H1 (cell line): ENCODE measurements around the gene KCTD16. TPM values are rescaled to one million over a fixed set of nuclear protein-coding genes. Genes with fewer than 3 reads are reported as not detected.

Source experiments
- CTCF ChIA-PET: fragments of 300-600 bp; sonication (Branson Sonifier 250); formaldehyde crosslinking; loops from one replicate; lab custom pipeline; 2021; ENCODE audit not compliant: partially characterized antibody; lab: Charles Lee
- POLR2A ChIA-PET: fragments of 300-600 bp; sonication (Branson Sonifier 250); formaldehyde crosslinking; loops from one replicate; lab custom pipeline; 2021; ENCODE audit warnings: inconsistent platforms; ENCODE audit not compliant: partially characterized antibody; lab: Charles Lee
- DNase-seq, 2 experiments: peaks; one replicate each; pipeline versions ENCODE4 v3.0.0 to v3.0.0-alpha.2; 2010 to 2022; ENCODE audit warnings: low spot score in 2 of 2, low read depth in 1 of 2, mixed read lengths in 1 of 2
- FAIRE-seq: peaks from 2 replicates; lab custom pipeline; 2011; peaks lifted over from hg19 to GRCh38; lab: Jason Lieb, UNC
- H2AFZ ChIP-seq: 2 replicates; pipeline ENCODE4 v1.8.1; 2012; ENCODE audit warnings: low read length, inconsistent platforms
- H2AK5ac ChIP-seq: 2 replicates; pipeline ENCODE4 v1.6.1; 2013; ENCODE audit warnings: low read depth, low read length
- H2BK120ac ChIP-seq: replicated peaks from 2 replicates; pipeline ENCODE3; 2013; ENCODE audit warnings: low read depth, low read length, inconsistent platforms
- H2BK12ac ChIP-seq: 2 replicates; pipeline ENCODE4 v1.6.1; 2013; ENCODE audit warnings: low read depth, low read length
- H2BK15ac ChIP-seq: 2 replicates; pipeline ENCODE4 v1.6.1; 2013; ENCODE audit warnings: low read length
- H2BK20ac ChIP-seq: 2 replicates; pipeline ENCODE4 v1.6.1; 2013; ENCODE audit warnings: low read length
- H2BK5ac ChIP-seq: 2 replicates; pipeline ENCODE4 v1.6.1; 2013; ENCODE audit warnings: low read depth, low read length
- H3K14ac ChIP-seq: 2 replicates; pipeline ENCODE4 v1.6.1; 2013; ENCODE audit warnings: inconsistent platforms; ENCODE audit not compliant: insufficient read length
- H3K18ac ChIP-seq: 2 replicates; pipeline ENCODE4 v1.6.1; 2013; ENCODE audit warnings: low read length; ENCODE audit errors: extremely low read depth
- H3K23ac ChIP-seq: 2 replicates; pipeline ENCODE4 v1.6.1; 2013; ENCODE audit warnings: inconsistent platforms; ENCODE audit not compliant: insufficient read length
- H3K23me2 ChIP-seq: 2 replicates; pipeline ENCODE4 v1.6.1; 2013; ENCODE audit warnings: low read depth, low read length
- H3K27ac ChIP-seq: 2 replicates; pipeline ENCODE4 v1.6.1; 2011; ENCODE audit warnings: low read depth, low read length, inconsistent platforms
- H3K27me3 ChIP-seq, 4 experiments: replicated peaks in 1 of 4; 1 replicate in 1 of 4; 2 replicates in 3 of 4; pipeline versions ENCODE4 v1.6.1 to v1.8.1; 2011 to 2013; ENCODE audit warnings: low read length in 3 of 4, mild to moderate bottlenecking in 3 of 4, inconsistent platforms in 2 of 4, mixed read lengths in 2 of 4, moderate library complexity in 1 of 4; ENCODE audit not compliant: control insufficient read depth in 3 of 4, insufficient read depth in 3 of 4; ENCODE audit errors: extremely low read depth in 1 of 4
- H3K36me3 ChIP-seq, 4 experiments: 2 replicates each; pipeline versions ENCODE4 v1.6.1 to v1.8.1; 2011 to 2013; ENCODE audit warnings: mild to moderate bottlenecking in 4 of 4, low read length in 3 of 4, moderate library complexity in 2 of 4, control low read depth in 1 of 4, inconsistent platforms in 1 of 4; ENCODE audit not compliant: insufficient read depth in 4 of 4, control insufficient read depth in 2 of 4
- H3K4ac ChIP-seq: replicated peaks from 2 replicates; pipeline ENCODE3; 2013; ENCODE audit warnings: low read length, low read depth, mixed read lengths, inconsistent platforms; ENCODE audit not compliant: insufficient read length
- H3K4me1 ChIP-seq, 4 experiments: replicated peaks in 1 of 4; 1 replicate in 1 of 4; 2 replicates in 3 of 4; pipeline versions ENCODE4 v1.6.1 to v1.8.1; 2011 to 2013; ENCODE audit warnings: low read length in 3 of 4, inconsistent platforms in 2 of 4, mixed read lengths in 1 of 4; ENCODE audit not compliant: insufficient read depth in 4 of 4, control insufficient read depth in 3 of 4
- H3K4me2 ChIP-seq, 2 experiments: 2 replicates each; pipeline versions ENCODE4 v1.6.1 to v1.8.1; 2011 to 2013; ENCODE audit warnings: low read depth in 2 of 2, low read length in 2 of 2, control low read depth in 1 of 2, inconsistent platforms in 1 of 2, mild to moderate bottlenecking in 1 of 2; ENCODE audit not compliant: insufficient read depth in 1 of 2
- H3K4me3 ChIP-seq, 4 experiments: fragments of 200-600, 300-600 bp in 1 of 4; sonication (generic), shearing (Covaris generic), sonication (Bioruptor Twin) in 1 of 4; 2 replicates each; pipeline versions ENCODE4 v1.5.1 to v1.8.1; 2011 to 2016; ENCODE audit warnings: low read length in 4 of 4, low read depth in 3 of 4, control low read depth in 2 of 4, inconsistent platforms in 2 of 4, mild to moderate bottlenecking in 2 of 4, mixed read lengths in 1 of 4, moderate library complexity in 1 of 4; ENCODE audit not compliant: insufficient read depth in 2 of 4; ENCODE audit errors: extremely low read depth in 1 of 4
- H3K56ac ChIP-seq: replicated peaks from 2 replicates; pipeline ENCODE3; 2013; ENCODE audit warnings: low read depth, mild to moderate bottlenecking, mixed read lengths, low read length, inconsistent platforms; ENCODE audit not compliant: insufficient read length
- H3K79me1 ChIP-seq: 2 replicates; pipeline ENCODE4 v1.6.1; 2013; ENCODE audit warnings: low read depth, low read length, control low read depth
- H3K79me2 ChIP-seq, 2 experiments: 2 replicates each; pipeline versions ENCODE4 v1.6.1 to v1.8.1; 2012 to 2013; ENCODE audit warnings: low read length in 2 of 2, mild to moderate bottlenecking in 2 of 2, inconsistent platforms in 1 of 2; ENCODE audit not compliant: insufficient read depth in 2 of 2, control insufficient read depth in 1 of 2
- H3K9ac ChIP-seq, 4 experiments: replicated peaks in 1 of 4; 1 replicate in 1 of 4; 2 replicates in 3 of 4; pipeline versions ENCODE4 v1.6.1 to v1.8.1; 2011 to 2013; ENCODE audit warnings: low read depth in 3 of 4, low read length in 3 of 4, control low read depth in 2 of 4, mild to moderate bottlenecking in 2 of 4, moderate library complexity in 2 of 4, inconsistent platforms in 1 of 4; ENCODE audit errors: extremely low read depth in 1 of 4
- H3K9me3 ChIP-seq, 2 experiments: 2 replicates each; pipeline versions ENCODE4 v1.6.1 to v1.8.1; 2012 to 2013; ENCODE audit warnings: mild to moderate bottlenecking in 2 of 2, moderate library complexity in 2 of 2, control low read depth in 1 of 2, inconsistent platforms in 1 of 2, low read depth in 1 of 2, low read length in 1 of 2, mixed read lengths in 1 of 2; ENCODE audit not compliant: insufficient read depth in 2 of 2
- H4K20me1 ChIP-seq, 2 experiments: replicated peaks in 1 of 2; 2 replicates each; pipeline versions ENCODE3 to v1.8.1; 2011 to 2013; ENCODE audit warnings: inconsistent platforms in 2 of 2, low read length in 2 of 2, mild to moderate bottlenecking in 1 of 2; ENCODE audit not compliant: insufficient read depth in 2 of 2, control insufficient read depth in 1 of 2
- H4K5ac ChIP-seq: 2 replicates; pipeline ENCODE4 v1.6.1; 2013; ENCODE audit warnings: low read length, low read depth, mixed read lengths, inconsistent platforms; ENCODE audit not compliant: insufficient read length
- H4K8ac ChIP-seq: 2 replicates; pipeline ENCODE4 v1.8.0; 2013; ENCODE audit warnings: mild to moderate bottlenecking, moderate library complexity, low read length, inconsistent platforms; ENCODE audit not compliant: insufficient read depth; ENCODE audit errors: extremely low read depth
- H4K91ac ChIP-seq: replicated peaks from 2 replicates; pipeline ENCODE3; 2013; ENCODE audit warnings: low read length, mixed read lengths, inconsistent platforms; ENCODE audit not compliant: insufficient read length
- BCL11A ChIP-seq, 2 experiments: IDR thresholded peaks; one replicate each; pipeline ENCODE4 v1.6.1; 2011; ENCODE audit warnings: low read depth in 2 of 2, low read length in 2 of 2, mild to moderate bottlenecking in 2 of 2
- CTBP2 ChIP-seq: IDR thresholded peaks from 2 replicates; pipeline ENCODE4 v1.7.0; 2011; ENCODE audit warnings: borderline replicate concordance, mild to moderate bottlenecking, moderate library complexity, mixed read lengths, low read length; ENCODE audit not compliant: insufficient read depth, insufficient read length
- FOSL1 ChIP-seq: IDR thresholded peaks from 2 replicates; pipeline ENCODE4 v1.6.1; 2011; ENCODE audit warnings: mild to moderate bottlenecking, low read depth, low read length, moderate library complexity; ENCODE audit not compliant: insufficient read depth
- GABPA ChIP-seq: IDR thresholded peaks from 2 replicates; pipeline ENCODE4 v1.6.1; 2011; ENCODE audit warnings: mild to moderate bottlenecking, low read length, moderate library complexity, borderline replicate concordance; ENCODE audit not compliant: insufficient read depth
- HDAC6 ChIP-seq: IDR thresholded peaks from one replicate; pipeline ENCODE4 v1.7.1; 2012; ENCODE audit warnings: low read depth, mild to moderate bottlenecking, inconsistent platforms, low read length, moderate library complexity
- KDM5A ChIP-seq: fragments of 200-600 bp; IDR thresholded peaks from 2 replicates; pipeline ENCODE4 v1.7.1; 2012; ENCODE audit warnings: mild to moderate bottlenecking, low read length, inconsistent platforms, mixed read lengths
- PHF8 ChIP-seq: fragments of 200-600 bp; sonication (generic); conservative IDR thresholded peaks from 2 replicates; pipeline ENCODE4 v1.7.1; 2012; ENCODE audit warnings: low read depth, mild to moderate bottlenecking, inconsistent platforms, low read length, moderate library complexity
- POLR2AphosphoS5 ChIP-seq: IDR thresholded peaks from 2 replicates; pipeline ENCODE4 v1.6.1; 2011; ENCODE audit warnings: low read depth, low read length
- RXRA ChIP-seq: IDR thresholded peaks from 2 replicates; pipeline ENCODE4 v1.6.1; 2011; ENCODE audit warnings: low read depth, mild to moderate bottlenecking, low read length, moderate library complexity; ENCODE audit not compliant: insufficient read depth
- WGBS, 2 experiments: shearing (Covaris generic) in 1 of 2; methylation state at CpG; one replicate each; pipeline versions ENCODE4 v1.1.6 to v1.1.7; 2013 to 2015; ENCODE audit warnings: low lambda C conversion rate in 2 of 2, mixed read lengths in 2 of 2, inconsistent platforms in 1 of 2, low coverage in 1 of 2, missing lambda C conversion rate in 1 of 2; ENCODE audit not compliant: insufficient replicate concordance in 2 of 2, insufficient coverage in 1 of 2, insufficient read length in 1 of 2; ENCODE audit errors: extremely low coverage in 1 of 2, missing lambda C conversion rate in 1 of 2; 5-methylcytosine and 5-hydroxymethylcytosine counted together
- polyA plus RNA-seq, 7 experiments: library from polyadenylated mRNA; depleted of rRNA in 3 of 7; stranded (reverse) in 5 of 7; unstranded in 2 of 7; fragments of >200 nt in 5 of 7; fragments of 200-250 nt in 2 of 7; gene quantifications; 1 replicate in 5 of 7; 2 replicates in 1 of 7; 4 replicates in 1 of 7; pipeline versions ENCODE4 v1.2.1 to v1.2.3, GENCODE V29; 2011 to 2013; ENCODE audit warnings: missing spikeins in 2 of 7, mixed read lengths in 2 of 7
- total RNA-seq: library from RNA; stranded (reverse); fragmentation: NEBNext Ultra II Directional; extraction: Animal tissue kit (Norgen Biotek cat#: 25700); gene quantifications from 2 replicates; pipeline ENCODE4 v1.2.1, GENCODE V29; 2021

The KCTD16 gene
- total and polyA plus RNA-seq, 2 of the 8 experiments (the other 6 are each of a cell fraction or from before 2014, with no cell fraction given): 0.03 to 0.24 TPM

DNA sequence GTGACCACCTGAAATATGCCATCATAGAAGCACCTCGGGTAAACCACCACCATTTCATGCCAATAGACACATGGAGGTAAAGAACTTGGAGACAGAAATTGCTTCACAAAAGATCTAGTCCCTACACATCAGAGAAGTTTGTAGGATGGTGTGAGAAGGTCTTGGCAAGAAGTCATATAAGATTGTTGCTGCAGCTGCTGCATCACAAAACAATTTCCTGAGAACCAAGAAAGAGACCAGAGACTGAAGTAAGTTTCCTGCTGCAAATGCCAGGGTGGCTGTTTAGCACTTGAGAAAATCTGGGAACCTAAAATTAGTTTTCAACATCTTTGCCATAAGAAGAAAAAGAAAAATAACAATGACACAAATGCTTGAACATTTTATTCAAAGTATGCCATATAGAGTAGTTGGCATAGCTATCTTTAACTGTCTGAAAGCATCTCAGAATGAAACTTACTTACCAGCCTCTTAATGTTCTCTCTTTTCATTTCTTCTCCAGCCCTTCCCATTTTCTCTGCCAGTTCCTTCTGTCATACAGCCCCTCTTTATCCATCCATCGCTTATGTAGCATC is 114.3 kb downstream of the KCTD16 start:
- H3K4me3 ChIP-seq: no peak overlapping the region
- no peak overlapping the region for H2BK5ac ChIP-seq
- no peak overlapping the region for H4K8ac ChIP-seq
- ChIA-PET POLR2A (no interaction called here), CTCF (no interaction called here)
- H3K23me2 ChIP-seq: no peaks in the 10 kb centered on the region
- no peaks in the 10 kb centered on the region for H4K20me1 ChIP-seq
- WGBS, 2 experiments: 85% methylated on average over 2 of the region's 2 CpGs; no CpG with 5 or more reads in 1 of the 2 experiments
- H2AK5ac ChIP-seq: no peak overlapping the region
- no peaks in the 10 kb centered on the region for H3K9me3 ChIP-seq
- 0 out of 2 replicates have a peak overlapping the region, but pooled peaks have one; percentile 6 for H2AFZ ChIP-seq
- no peak overlapping the region for H3K4ac ChIP-seq
- no peaks in the 10 kb centered on the region for H3K27me3 ChIP-seq
- no peak overlapping the region for H2BK120ac ChIP-seq
- no peak overlapping the region for H3K56ac ChIP-seq
- H3K18ac ChIP-seq: no peak overlapping the region
- H3K14ac ChIP-seq: no peak overlapping the region
- no peak overlapping the region for H2BK12ac ChIP-seq
- H2BK15ac ChIP-seq: no peak overlapping the region
- no peak overlapping the region for H3K9ac ChIP-seq
- H2BK20ac ChIP-seq: no peak overlapping the region
- peaks cover 0 to 3% (median 0%) of the 10 kb centered on the region in 4 experiments; a peak in 1 of 7 replicates for H3K4me1 ChIP-seq
- no peak overlapping the region for H3K4me2 ChIP-seq
- no peaks in the 10 kb centered on the region for H3K79me1 ChIP-seq
- DNase-seq: no peak
- no peak overlapping the region for H4K5ac ChIP-seq
- no peaks in the 10 kb centered on the region for H3K79me2 ChIP-seq
- no peak overlapping the region for H3K27ac ChIP-seq
- H4K91ac ChIP-seq: no peak overlapping the region
- no peak overlapping the region for H3K23ac ChIP-seq
- FAIRE-seq: no peak
- no peaks in the 10 kb centered on the region for H3K36me3 ChIP-seq
- TF ChIP-seq KDM5A: no peak
- TF ChIP-seq RXRA: no peak
- TF ChIP-seq BCL11A (IDR thresholded peaks at IDR 0.05; ENCODE audit: low read depth in 2 of 2, low read length in 2 of 2): no peak
- TF ChIP-seq FOSL1: no peak
- no peak for TF ChIP-seq HDAC6
- no peak for TF ChIP-seq POLR2AphosphoS5
- no peak for TF ChIP-seq GABPA
- no peak for TF ChIP-seq PHF8
- TF ChIP-seq CTBP2: no peak
